HCT116 (cell line): ENCODE data around the gene HIVEP1. TPM values are rescaled to one million over a fixed set of nuclear protein-coding genes. Genes with fewer than 3 reads are reported as not detected.

Source experiments
- ATAC-seq: fragments of 200-7000 bp; cut with Tn5 transposase; 2 replicates; pipeline ENCODE4 v1.9.1; 2020; ENCODE audit warnings: mild to moderate bottlenecking, moderate library complexity
- BruUV-seq: library from RNA; stranded (reverse); fragments of 400-500 nt; replicated peaks from 2 replicates; lab custom pipeline; 2021; lab: Mats Ljungman, UMichigan
- CTCF ChIA-PET: fragments of 300-600 bp; sonication (Branson Sonifier 250); formaldehyde crosslinking; loops from one replicate; lab custom pipeline; 2021; ENCODE audit warnings: antibody characterized with exemption; lab: Charles Lee
- POLR2A ChIA-PET: fragments of 300-600, 350-600 bp; sonication (Branson Sonifier 250); formaldehyde crosslinking; loops from one replicate; lab custom pipeline; 2021; ENCODE audit warnings: antibody characterized with exemption; lab: Charles Lee
- RAD21 ChIA-PET, 2 experiments: fragments of 300-600 bp; sonication (Branson Sonifier 250); formaldehyde crosslinking; loops; one replicate each; lab custom pipeline; 2023; ENCODE audit warnings: low total read pairs in 2 of 2; ENCODE audit not compliant: uncharacterized antibody in 2 of 2, unreplicated experiment in 2 of 2, low non-redundant PET in 1 of 2; lab: Charles Lee
- DNase-seq: peaks from one replicate; pipeline ENCODE4 v3.0.0-alpha.2; 2010; ENCODE audit warnings: low read depth, low spot score
- H2AFZ ChIP-seq: fragments of 200-600 bp; shearing (Covaris generic), sonication (generic); 2 replicates; pipeline ENCODE4 v1.6.1; 2017; ENCODE audit warnings: low read depth, mixed run types, mixed read lengths, antibody characterized with exemption, low read length; ENCODE audit not compliant: poor library complexity, severe bottlenecking
- H3K27ac ChIP-seq: 2 replicates; pipeline ENCODE4 v1.5.1; 2012; ENCODE audit warnings: low read depth, low read length
- H3K27me3 ChIP-seq: fragments of 200-600 bp; sonication (generic); 2 replicates; pipeline ENCODE4 v1.6.1; 2016; ENCODE audit warnings: mixed run types, low read length, mixed read lengths; ENCODE audit not compliant: insufficient read depth
- H3K36me3 ChIP-seq, 2 experiments: fragments of 200-500 bp in 1 of 2; fragments of 200-600 bp in 1 of 2; sonication (Bioruptor generic) in 1 of 2; sonication (generic) in 1 of 2; 2 replicates each; pipeline versions ENCODE4 v1.5.1 to v1.6.1; 2014 to 2016; ENCODE audit warnings: low read length in 2 of 2, inconsistent platforms in 1 of 2, mixed read lengths in 1 of 2, mixed run types in 1 of 2; ENCODE audit not compliant: insufficient read depth in 2 of 2, control insufficient read depth in 1 of 2
- H3K4me1 ChIP-seq, 2 experiments: fragments of 200-600 bp in 1 of 2; sonication (generic) in 1 of 2; 2 replicates each; pipeline versions ENCODE4 v1.5.1 to v1.6.1; 2012 to 2017; ENCODE audit warnings: low read length in 2 of 2, inconsistent platforms in 1 of 2, mild to moderate bottlenecking in 1 of 2, mixed read lengths in 1 of 2, mixed run types in 1 of 2, moderate library complexity in 1 of 2; ENCODE audit not compliant: insufficient read depth in 2 of 2, control insufficient read depth in 1 of 2
- H3K4me2 ChIP-seq: fragments of 200-600 bp; sonication (generic); 2 replicates; pipeline ENCODE4 v1.6.1; 2017; ENCODE audit warnings: mixed run types, low read length, mixed read lengths
- H3K4me3 ChIP-seq, 2 experiments: fragments of 200-600 bp in 1 of 2; sonication (generic) in 1 of 2; replicated peaks in 1 of 2; 2 replicates each; pipeline ENCODE4 v1.5.1; 2011 to 2016; ENCODE audit warnings: low read length in 2 of 2, control low read depth in 1 of 2, low read depth in 1 of 2, mild to moderate bottlenecking in 1 of 2, mixed read lengths in 1 of 2, mixed run types in 1 of 2
- H3K79me2 ChIP-seq: fragments of 200-600 bp; sonication (generic); 2 replicates; pipeline ENCODE4 v1.6.1; 2017; ENCODE audit warnings: mild to moderate bottlenecking, mixed run types, low read length, moderate library complexity, mixed read lengths; ENCODE audit not compliant: insufficient read depth
- H3K9ac ChIP-seq: fragments of 200-600 bp; sonication (generic); 2 replicates; pipeline ENCODE4 v1.6.1; 2016; ENCODE audit warnings: low read length, mixed read lengths
- H3K9me2 ChIP-seq: fragments of 200-600 bp; sonication (generic), shearing (Covaris generic); 2 replicates; pipeline ENCODE4 v1.6.1; 2017; ENCODE audit warnings: mixed run types, mild to moderate bottlenecking, moderate library complexity; ENCODE audit not compliant: insufficient read depth
- H3K9me3 ChIP-seq, 2 experiments: fragments of 200-500 bp in 1 of 2; fragments of 200-600 bp in 1 of 2; sonication (Bioruptor generic) in 1 of 2; sonication (generic) in 1 of 2; 2 replicates each; pipeline ENCODE4 v1.6.1; 2014 to 2017; ENCODE audit warnings: low read length in 2 of 2, mixed read lengths in 2 of 2, inconsistent platforms in 1 of 2, low read depth in 1 of 2, mild to moderate bottlenecking in 1 of 2, mixed run types in 1 of 2, moderate library complexity in 1 of 2; ENCODE audit not compliant: control insufficient read depth in 1 of 2, insufficient read depth in 1 of 2
- H4K20me1 ChIP-seq: fragments of 200-600 bp; sonication (generic), shearing (Covaris generic); 2 replicates; pipeline ENCODE4 v1.6.1; 2017; ENCODE audit warnings: mixed run types, mild to moderate bottlenecking, moderate library complexity; ENCODE audit not compliant: insufficient read depth
- ELF1 ChIP-seq: IDR thresholded peaks from 2 replicates; pipeline ENCODE4 v1.6.1; 2012; ENCODE audit warnings: low read depth, borderline replicate concordance
- MAX ChIP-seq: IDR thresholded peaks from 2 replicates; pipeline ENCODE4 v1.6.1; 2012
- POLR2AphosphoS5 ChIP-seq: IDR thresholded peaks from 2 replicates; pipeline ENCODE4 v1.6.1; 2011; ENCODE audit warnings: mild to moderate bottlenecking, low read depth, low read length, moderate library complexity
- RAD21 ChIP-seq: IDR thresholded peaks from 2 replicates; pipeline ENCODE4 v1.6.1; 2012; ENCODE audit warnings: low read depth, mild to moderate bottlenecking
- REST ChIP-seq: IDR thresholded peaks from 2 replicates; pipeline ENCODE4 v1.6.1; 2012; ENCODE audit warnings: low read depth
- SIN3A ChIP-seq: IDR thresholded peaks from 2 replicates; pipeline ENCODE4 v1.6.1; 2012; ENCODE audit warnings: low read depth
- SP1 ChIP-seq: IDR thresholded peaks from 2 replicates; pipeline ENCODE4 v1.6.1; 2012; ENCODE audit warnings: low read depth
- TCF7L2 ChIP-seq: IDR thresholded peaks from 2 replicates; pipeline ENCODE4 v1.7.0; 2011; ENCODE audit warnings: borderline replicate concordance, inconsistent platforms; ENCODE audit not compliant: insufficient read depth, insufficient read length; ENCODE audit errors: extremely low read depth
- YY1 ChIP-seq: IDR thresholded peaks from 2 replicates; pipeline ENCODE4 v1.6.1; 2011; ENCODE audit warnings: low read length, low read depth, moderate library complexity, mild to moderate bottlenecking; ENCODE audit not compliant: insufficient replicate concordance; ENCODE audit errors: extremely low read depth
- ZNF274 ChIP-seq: fragments of 200-500 bp; sonication (Bioruptor generic); IDR thresholded peaks from 2 replicates; pipeline ENCODE4 v1.6.1; 2014; ENCODE audit warnings: mild to moderate bottlenecking, low read depth, low read length, inconsistent platforms
- intact Hi-C: fragments of 100-400 bp; cut with micrococcal nuclease; formaldehyde crosslinking; loops from 2 replicates; pipeline ENCODE4 v1.10.0; 2022
- total RNA-seq: library from RNA; stranded (reverse); gene quantifications from one replicate; pipeline ENCODE4 v1.2.1, GENCODE V29; 2021; ENCODE audit not compliant: unreplicated experiment

The HIVEP1 gene
- total RNA-seq, 1 experiment from 2014 or later = 11.2 TPM

DNA sequence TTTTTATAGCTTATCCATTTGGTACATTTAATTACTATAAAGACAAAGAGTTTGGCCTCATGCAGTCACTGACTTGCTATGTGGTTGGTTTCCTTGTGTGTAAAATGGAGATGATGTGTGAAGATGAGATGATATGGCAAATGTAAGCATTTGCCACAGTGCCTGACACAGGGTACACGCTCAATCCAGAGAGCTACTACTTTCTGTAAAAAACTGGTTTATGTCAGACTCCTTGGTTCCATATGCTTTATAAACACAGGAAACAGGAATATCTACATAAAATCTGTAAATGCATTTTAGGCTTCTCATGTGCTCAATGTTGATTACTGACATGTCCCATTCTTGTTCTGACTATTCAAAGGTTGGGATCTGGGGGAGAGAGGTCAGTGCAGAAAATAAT lies 10.4 kb downstream of the HIVEP1 start:
- intact Hi-C loops = no loop called here
- no peaks in the 10 kb centered on the region for H3K79me2 ChIP-seq
- no peaks in the 10 kb centered on the region for H3K36me3 ChIP-seq
- H3K4me3 ChIP-seq = no peak overlapping the region
- H3K27ac ChIP-seq = no peak overlapping the region
- TF ChIP-seq RAD21 = no peak
- no peak for TF ChIP-seq ZNF274
- TF ChIP-seq MAX = no peak
- no peak for TF ChIP-seq YY1
- DNase-seq (no peak), ATAC-seq (no peak)
- no peaks in the 10 kb centered on the region for H4K20me1 ChIP-seq
- H3K4me1 ChIP-seq = no peaks in the 10 kb centered on the region
- no peaks in the 10 kb centered on the region for H3K9me2 ChIP-seq
- H3K9ac ChIP-seq = no peak overlapping the region
- no peaks in the 10 kb centered on the region for H3K9me3 ChIP-seq
- H3K27me3 ChIP-seq = no peaks in the 10 kb centered on the region
- ChIA-PET RAD21 (no interaction called here), CTCF (no interaction called here), POLR2A (no interaction called here)
- no TSS peak for BruUV-seq
- no peak overlapping the region for H3K4me2 ChIP-seq
- H2AFZ ChIP-seq = no peak overlapping the region

- no peaks in the 10 kb centered on the region for H3K9me2 ChIP-seq
- no peak overlapping the region for H2AFZ ChIP-seq
- H3K9ac ChIP-seq = no peak overlapping the region
- CTCF ChIA-PET = no interaction called here
- no TSS peak for BruUV-seq
- H3K4me3 ChIP-seq = no peak overlapping the region
- H3K79me2 ChIP-seq = no peaks in the 10 kb centered on the region
- POLR2A ChIA-PET = no interaction called here
- TF ChIP-seq SIN3A (no peak), ELF1 (no peak), REST (no peak), SP1 (no peak), TCF7L2 (no peak), POLR2AphosphoS5 (no peak)
- TF ChIP-seq, all 23 proteins: peak for 0
- no peak overlapping the region for H3K4me2 ChIP-seq
- no peak for DNase-seq
- H3K36me3 ChIP-seq = no peaks in the 10 kb centered on the region
- RAD21 ChIA-PET = no interaction called here
- intact Hi-C loops = no loop called here
- H3K4me1 ChIP-seq = no peaks in the 10 kb centered on the region
- H3K9me3 ChIP-seq = no peaks in the 10 kb centered on the region
- no peak overlapping the region for H3K27ac ChIP-seq
- no peak for ATAC-seq
- H3K27me3 ChIP-seq = no peaks in the 10 kb centered on the region
- H4K20me1 ChIP-seq = no peaks in the 10 kb centered on the region
These were observed 10.9 kb downstream of the HIVEP1 start for GRCh38 chr6:12022953-12023388.
